BJ (cell line): ENCODE data around the gene ARID5A. TPM values are rescaled to one million over a fixed set of nuclear protein-coding genes. Genes with fewer than 3 reads are reported as not detected.

Experiments
- CTCF ChIA-PET: fragments of 350-600 bp; formaldehyde crosslinking; extraction: SDS; loops from one replicate; lab custom pipeline; 2021; ENCODE audit warnings: antibody characterized with exemption, inconsistent platforms; lab: Yijun Ruan, JAX
- POLR2A ChIA-PET: fragments of 300-600 bp; sonication (Branson Sonifier 250); formaldehyde crosslinking; extraction: SDS; loops from one replicate; lab custom pipeline; 2021; ENCODE audit warnings: antibody characterized with exemption; lab: Charles Lee
- DNase-seq: peaks from one replicate; pipeline ENCODE4 v3.0.0-alpha.2; 2011; ENCODE audit warnings: low read depth
- H3K27me3 ChIP-seq: 2 replicates; pipeline ENCODE4 v1.6.0; 2011; ENCODE audit warnings: low read length; ENCODE audit not compliant: control insufficient read depth, insufficient read depth
- H3K36me3 ChIP-seq: 2 replicates; pipeline ENCODE4 v1.5.1; 2011; ENCODE audit warnings: low read length; ENCODE audit not compliant: control insufficient read depth, insufficient read depth
- H3K4me3 ChIP-seq: 2 replicates; pipeline ENCODE4 v1.5.1; 2011; ENCODE audit warnings: low read depth, mild to moderate bottlenecking, control low read depth, low read length
- polyA plus RNA-seq: library from polyadenylated mRNA; depleted of rRNA; stranded (reverse); fragments of >200 nt; gene quantifications from 2 replicates; pipeline ENCODE4 v1.2.3, GENCODE V29; 2011; rRNA removed
- TF ChIP-seq, protein P1 (sequence below): IDR thresholded peaks from 2 replicates; pipeline ENCODE4 v1.5.1; 2011; ENCODE audit warnings: low read depth, mild to moderate bottlenecking, control low read depth, inconsistent platforms, low read length, moderate library complexity; ENCODE audit not compliant: insufficient read depth

Gene ARID5A
- polyA plus RNA-seq, 1 experiment = 19.1 TPM

DNA sequence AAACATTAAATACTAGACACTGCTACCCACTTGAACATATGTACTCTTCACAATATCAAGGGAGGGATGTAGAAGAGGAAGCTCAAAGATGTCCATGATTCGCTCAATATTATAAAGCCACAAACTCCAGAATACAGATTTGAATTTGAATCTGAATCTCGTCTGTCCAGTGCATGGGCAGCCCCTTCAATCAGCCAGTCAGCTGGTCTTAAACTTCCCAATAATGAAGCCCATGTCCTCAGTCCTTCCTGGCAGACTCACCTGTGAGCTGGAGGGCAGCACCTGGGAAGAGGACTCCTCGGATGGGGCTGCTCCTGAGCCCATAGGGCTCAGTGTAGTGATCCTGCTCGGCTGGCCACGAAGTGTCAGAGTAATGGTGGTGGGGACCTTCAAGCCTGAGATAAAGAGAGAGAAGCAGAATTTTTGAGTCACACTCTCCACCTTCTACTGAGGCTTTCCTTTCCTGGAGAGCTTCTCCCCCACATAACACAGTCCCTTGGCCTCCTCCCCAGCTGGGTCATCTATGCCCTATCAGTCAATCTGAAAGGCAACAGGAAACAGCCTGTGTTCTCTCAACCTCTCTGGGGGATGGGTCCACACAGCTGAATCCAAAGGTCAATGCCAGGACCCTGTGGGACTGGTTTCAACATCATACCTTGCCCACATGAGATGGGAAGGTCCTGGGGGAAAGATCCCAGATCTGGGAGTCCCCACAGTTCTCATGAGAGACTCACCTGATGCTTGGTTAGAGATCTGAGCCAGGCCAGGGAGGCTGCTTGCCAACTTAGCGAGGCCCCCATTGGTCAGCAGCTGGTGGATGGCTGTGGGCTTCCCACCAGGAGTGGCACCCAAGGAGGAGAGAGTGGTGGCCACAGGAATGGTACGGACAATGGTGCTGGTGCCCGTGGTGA, 65.1 kb downstream of the ARID5A start:
- DNase-seq = no peak
- CTCF ChIA-PET = no interaction called here

More for the DNA sequence above, 65.1 kb downstream of the ARID5A start:
- TF ChIP-seq, protein P1, sequence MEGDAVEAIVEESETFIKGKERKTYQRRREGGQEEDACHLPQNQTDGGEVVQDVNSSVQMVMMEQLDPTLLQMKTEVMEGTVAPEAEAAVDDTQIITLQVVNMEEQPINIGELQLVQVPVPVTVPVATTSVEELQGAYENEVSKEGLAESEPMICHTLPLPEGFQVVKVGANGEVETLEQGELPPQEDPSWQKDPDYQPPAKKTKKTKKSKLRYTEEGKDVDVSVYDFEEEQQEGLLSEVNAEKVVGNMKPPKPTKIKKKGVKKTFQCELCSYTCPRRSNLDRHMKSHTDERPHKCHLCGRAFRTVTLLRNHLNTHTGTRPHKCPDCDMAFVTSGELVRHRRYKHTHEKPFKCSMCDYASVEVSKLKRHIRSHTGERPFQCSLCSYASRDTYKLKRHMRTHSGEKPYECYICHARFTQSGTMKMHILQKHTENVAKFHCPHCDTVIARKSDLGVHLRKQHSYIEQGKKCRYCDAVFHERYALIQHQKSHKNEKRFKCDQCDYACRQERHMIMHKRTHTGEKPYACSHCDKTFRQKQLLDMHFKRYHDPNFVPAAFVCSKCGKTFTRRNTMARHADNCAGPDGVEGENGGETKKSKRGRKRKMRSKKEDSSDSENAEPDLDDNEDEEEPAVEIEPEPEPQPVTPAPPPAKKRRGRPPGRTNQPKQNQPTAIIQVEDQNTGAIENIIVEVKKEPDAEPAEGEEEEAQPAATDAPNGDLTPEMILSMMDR = no peak
- H3K36me3 ChIP-seq = peaks cover 28% of the 10 kb centered on the region
- no peak overlapping the region for H3K4me3 ChIP-seq
- POLR2A ChIA-PET = no interaction called here
- H3K27me3 ChIP-seq = no peaks in the 10 kb centered on the region

Other genes with a start within 250 kb of the ARID5A start
- 83.2 and 111 TPM in 2 replicates for gene SNRNP200, start 231.2 kb upstream of the ARID5A start, polyA plus RNA-seq
- 0.52 and 0.59 TPM in 2 replicates for gene ITPRIPL1, start 211.4 kb upstream of the ARID5A start, polyA plus RNA-seq
- 13.7 and 16.9 TPM in 2 replicates for gene NCAPH, start 201.0 kb upstream of the ARID5A start, polyA plus RNA-seq
- gene NEURL3, start 31.4 kb upstream of the ARID5A start, polyA plus RNA-seq = not detected in 2 replicates
- gene KANSL3, start 101.6 kb downstream of the ARID5A start, polyA plus RNA-seq = 15.2 and 28.3 TPM in 2 replicates
- 0.07 and 0.09 TPM in 2 replicates for gene FER1L5, start 106.0 kb downstream of the ARID5A start, polyA plus RNA-seq
- gene LMAN2L, start 203.3 kb downstream of the ARID5A start, polyA plus RNA-seq = 29.6 and 30.8 TPM in 2 replicates
- 4.4 and 7.2 TPM in 2 replicates for gene CNNM4, start 224.2 kb downstream of the ARID5A start, polyA plus RNA-seq